Fibroblast of mammary gland (primary cell): ENCODE results near the gene TEN1.

Source experiments
- DNase-seq: peaks from one replicate; pipeline ENCODE4 v3.0.0-alpha.2; 2010; ENCODE audit warnings: low read depth
- H3K4me3 ChIP-seq: 2 replicates; pipeline ENCODE4 v1.5.1; 2011; ENCODE audit warnings: low read depth, mild to moderate bottlenecking, low read length, moderate library complexity; ENCODE audit not compliant: control insufficient read depth
- CTCF ChIP-seq: conservative IDR thresholded peaks from 2 replicates; pipeline ENCODE4 v1.5.1; 2011; ENCODE audit warnings: low read depth, low read length, inconsistent platforms; ENCODE audit not compliant: control insufficient read depth, insufficient read depth

Gene TEN1

GRCh38 chr17:76007131-76007849 is 28.2 kb downstream of the TEN1 start:
- no peak for DNase-seq
- no peak for TF ChIP-seq CTCF
- H3K4me3 ChIP-seq: no peak overlapping the region

- no peak overlapping the region for H3K4me3 ChIP-seq
- no peak for TF ChIP-seq CTCF
- DNase-seq: no peak
Observed at GRCh38 chr17:76007850-76008165, 28.8 kb downstream of the TEN1 start.

- no peak for DNase-seq
- no peak overlapping the region for H3K4me3 ChIP-seq
- no peak for TF ChIP-seq CTCF
Observed at GRCh38 chr17:76008208-76008607, 29.2 kb downstream of the TEN1 start.

- no peak for DNase-seq
- H3K4me3 ChIP-seq: no peak overlapping the region
- no peak for TF ChIP-seq CTCF
Observed at GRCh38 chr17:76008630-76009425, 29.8 kb downstream of the TEN1 start.

GRCh38 chr17:76009447-76009846 is 30.4 kb downstream of the TEN1 start:
- no peak for DNase-seq
- H3K4me3 ChIP-seq: no peak overlapping the region
- no peak for TF ChIP-seq CTCF

GRCh38 chr17:76009969-76010661 is 31.1 kb downstream of the TEN1 start:
- no peak for DNase-seq
- H3K4me3 ChIP-seq: no peak overlapping the region
- no peak for TF ChIP-seq CTCF
